ENCODE data around the gene PRR20G. TPM values are rescaled to one million over a fixed set of nuclear protein-coding genes. Genes with fewer than 3 reads are reported as not detected.

Gene PRR20G
- total and polyA plus RNA-seq, 2 of the 4 experiments (the other 2 are of a cell fraction) = not detected

GRCh38 chr3:127316685-127317084 lies 28.8 kb upstream of the PRR20G start:
- H2BK120ac ChIP-seq (ENCODE audit: low read depth, low read length) = no peak overlapping the region
- POLR2A ChIA-PET (ENCODE audit: unreplicated experiment) = no interaction called here
- H2BK5ac ChIP-seq (ENCODE audit: low read depth, low read length, poor library complexity, severe bottlenecking) = no peak overlapping the region
- H3K4me1 ChIP-seq (ENCODE audit: control insufficient read depth, insufficient read depth, low read length) = no peaks in the 10 kb centered on the region
- no peak overlapping the region for H3K4me3 ChIP-seq (ENCODE audit: insufficient read depth, low read depth, low read length)
- no peak overlapping the region for H3K18ac ChIP-seq (ENCODE audit: low read depth, low read length)
- 37% methylated on average over 3 of the region's 7 CpGs; no CpG with 5 or more reads in 1 of the 2 experiments for WGBS, 2 experiments (ENCODE audit: extremely low coverage in 2 of 2, insufficient read length in 1 of 2)
- H3K4me2 ChIP-seq (ENCODE audit: low read depth, low read length) = no peak overlapping the region
- H2AK5ac ChIP-seq (ENCODE audit: low read depth, low read length) = no peak overlapping the region
- DNase-seq = no peak
- H4K5ac ChIP-seq (ENCODE audit: low read depth, low read length) = no peak overlapping the region
- no peaks in the 10 kb centered on the region for H3K36me3 ChIP-seq (ENCODE audit: control insufficient read depth, insufficient read depth, low read length)
- in situ Hi-C loops (cut with MboI; ENCODE audit: low sequenced_read_pairs) = no loop called here
- H3K23ac ChIP-seq (ENCODE audit: low read depth, low read length) = no peak overlapping the region
- no peak for ATAC-seq (ENCODE audit: low read depth)
- no peak overlapping the region for H3K9ac ChIP-seq (ENCODE audit: low read depth, low read length)
- H4K20me1 ChIP-seq (ENCODE audit: insufficient read depth, low read length) = no peaks in the 10 kb centered on the region
- H3K79me1 ChIP-seq (ENCODE audit: low read depth in 1 of 2, low read length in 2 of 2) = no peaks in the 10 kb centered on the region
- H2AK9ac ChIP-seq (replicated peaks; ENCODE audit: low read depth, low read length, poor library complexity) = no peak overlapping the region
- no peak overlapping the region for H3K27ac ChIP-seq (ENCODE audit: insufficient read depth, low read length)
- no TSS peak for BruUV-seq (replicated peaks)
- H3K9me1 ChIP-seq (ENCODE audit: insufficient read depth, low read length) = no peaks in the 10 kb centered on the region
- CTCF ChIA-PET = no interaction called here
- no peak for TF ChIP-seq CTCF (conservative IDR thresholded peaks at IDR 0.05; ENCODE audit: low read depth, low read length)
- TF ChIP-seq RAD21 (IDR thresholded peaks at IDR 0.05; ENCODE audit: low read length) = no peak
- TF ChIP-seq USF2 (IDR thresholded peaks at IDR 0.05; ENCODE audit: low read depth, low read length) = no peak
- no peak for TF ChIP-seq POLR2A (IDR thresholded peaks at IDR 0.05; ENCODE audit: low read depth, low read length)
- TF ChIP-seq NFE2L2 (IDR thresholded peaks at IDR 0.05; ENCODE audit: low read depth, low read length) = no peak
- no peak for TF ChIP-seq FOS (IDR thresholded peaks at IDR 0.05; ENCODE audit: low read depth, low read length)
- TF ChIP-seq BHLHE40 (IDR thresholded peaks at IDR 0.05; ENCODE audit: low read depth, low read length) = no peak
- no peak for TF ChIP-seq CEBPB (IDR thresholded peaks at IDR 0.05; ENCODE audit: low read depth, low read length)
- TF ChIP-seq MAZ (IDR thresholded peaks at IDR 0.05; ENCODE audit: borderline replicate concordance, low read depth, low read length) = no peak
- TF ChIP-seq SMC3 (IDR thresholded peaks at IDR 0.05; ENCODE audit: low read depth, low read length) = no peak
- TF ChIP-seq MAFK (IDR thresholded peaks at IDR 0.05; ENCODE audit: low read depth, low read length) = no peak
- no peak for TF ChIP-seq CHD1 (IDR thresholded peaks at IDR 0.05; ENCODE audit: low read depth, low read length)
- intact Hi-C loops (cut with micrococcal nuclease) = no loop called here
- dilution Hi-C loops (cut with HindIII; ENCODE audit: low sequenced_read_pairs, unreplicated experiment) = no loop called here
- H3K4ac ChIP-seq (ENCODE audit: low read depth, low read length) = no peak overlapping the region
- no peak overlapping the region for H2BK15ac ChIP-seq (ENCODE audit: low read depth, low read length)
- H3K27me3 ChIP-seq (ENCODE audit: control insufficient read depth, insufficient read depth, low read length) = no peaks in the 10 kb centered on the region; the same call in 1 of the 2 replicates
- no peak overlapping the region for H3K14ac ChIP-seq (replicated peaks; ENCODE audit: low read depth, low read length)
- no peak overlapping the region for H2AFZ ChIP-seq (replicated peaks; ENCODE audit: low read length, poor library complexity)
- no peak overlapping the region for H4K8ac ChIP-seq (ENCODE audit: low read depth in 2 of 2, low read length in 2 of 2)
- no peaks in the 10 kb centered on the region for H3K9me3 ChIP-seq (ENCODE audit: control insufficient read depth, insufficient read depth, low read length)
- H2BK20ac ChIP-seq (ENCODE audit: low read depth, low read length) = no peak overlapping the region
- no peak overlapping the region for H3K56ac ChIP-seq (ENCODE audit: extremely low read depth, insufficient read depth, low read length)
- no peak overlapping the region for H4K91ac ChIP-seq (ENCODE audit: insufficient read depth, low read depth, low read length)

Measured in IMR-90 (cell line).